MCF 10A (cell line): ENCODE data around the gene ADK. TPM values are rescaled to one million over a fixed set of nuclear protein-coding genes. Genes with fewer than 3 reads are reported as not detected.
"Not testable (repeated sequence)": the region's sequence is repeated elsewhere in the genome, so short reads cannot be mapped to it uniquely, and the experiment has no call there.

ENCODE experiments used
- BruUV-seq: library from RNA; stranded (reverse); fragments of 400-500 nt; replicated peaks from 2 replicates; lab custom pipeline; 2021; lab: Mats Ljungman, UMichigan
- CTCF ChIA-PET: fragments of 300-600 bp; sonication (Branson Sonifier 250); formaldehyde crosslinking; extraction: SDS; loops from one replicate; lab custom pipeline; 2021; ENCODE audit warnings: antibody characterized with exemption, inconsistent platforms; lab: Yijun Ruan, JAX
- POLR2A ChIA-PET: fragments of 300-600, 350-650 bp; sonication (Branson Sonifier 250); formaldehyde crosslinking; extraction: SDS; loops from one replicate; lab custom pipeline; 2020; ENCODE audit warnings: antibody characterized with exemption, inconsistent platforms; lab: Yijun Ruan, JAX
- DNase-seq: peaks from one replicate; pipeline ENCODE4 v3.0.0-alpha.2; 2018; ENCODE audit not compliant: unreplicated experiment
- H3K27ac Mint-ChIP-seq: one replicate; pipeline ENCODE4 v1.8.0; 2022; ENCODE audit warnings: mild to moderate bottlenecking, low read depth, mixed read lengths; ENCODE audit not compliant: unreplicated experiment
- H3K27me3 Mint-ChIP-seq: one replicate; pipeline ENCODE4 v1.8.0; 2022; ENCODE audit warnings: mixed read lengths; ENCODE audit not compliant: insufficient read depth, unreplicated experiment
- H3K36me3 Mint-ChIP-seq: one replicate; pipeline ENCODE4 v1.8.0; 2022; ENCODE audit warnings: mild to moderate bottlenecking, moderate library complexity, mixed read lengths; ENCODE audit not compliant: insufficient read depth, unreplicated experiment
- H3K4me1 Mint-ChIP-seq: one replicate; pipeline ENCODE4 v1.8.0; 2022; ENCODE audit warnings: mixed read lengths; ENCODE audit not compliant: insufficient read depth, unreplicated experiment
- H3K4me3 Mint-ChIP-seq: one replicate; pipeline ENCODE4 v1.8.0; 2022; ENCODE audit warnings: mild to moderate bottlenecking, moderate library complexity, mixed read lengths; ENCODE audit not compliant: unreplicated experiment
- H3K9me3 Mint-ChIP-seq: one replicate; pipeline ENCODE4 v1.8.0; 2022; ENCODE audit warnings: mixed read lengths; ENCODE audit not compliant: unreplicated experiment
- intact Hi-C: fragments of 100-400 bp; cut with micrococcal nuclease; formaldehyde crosslinking; loops from 2 replicates; pipeline ENCODE4 v1.14.1; 2022
- total RNA-seq: library from RNA; stranded (reverse); gene quantifications from 2 replicates; pipeline ENCODE4 v1.2.3, GENCODE V29; 2022
- TF ChIP-seq, protein P1 (sequence below): fragments of 200-600 bp; IDR thresholded peaks from one replicate; pipeline ENCODE4 v1.8.0; 2022; ENCODE audit warnings: antibody characterized with exemption, mild to moderate bottlenecking; ENCODE audit not compliant: unreplicated experiment

Gene ADK
- total RNA-seq, 1 experiment from 2014 or later = 98.6 TPM

DNA sequence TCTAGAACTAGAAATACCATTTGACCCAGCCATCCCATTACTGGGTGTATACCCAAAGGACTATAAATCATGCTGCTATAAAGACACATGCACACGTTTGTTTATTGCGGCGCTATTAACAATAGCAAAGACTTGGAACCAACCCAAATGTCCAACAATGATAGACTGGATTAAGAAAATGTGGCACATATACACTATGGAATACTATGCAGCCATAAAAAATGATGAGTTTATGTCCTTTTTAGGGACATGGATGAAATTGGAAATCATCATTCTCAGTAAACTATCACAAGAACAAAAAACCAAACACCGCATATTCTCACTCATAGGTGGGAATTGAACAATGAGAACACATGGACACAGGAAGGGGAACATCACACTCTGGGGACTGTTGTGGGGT, 71.4 kb downstream of the ADK start:
- POLR2A ChIA-PET = interaction anchor here (1.8 to 2.1 kb wide), 2 partner anchors 9 to 72 kb away, joined by 6 to 13 read pairs; partner anchors contain the start of genes ADK and AP3M1
- H3K4me3 Mint-ChIP-seq, DNase-seq, H3K27ac Mint-ChIP-seq, BruUV-seq, H3K9me3 Mint-ChIP-seq, H3K4me1 Mint-ChIP-seq, intact Hi-C loops, H3K27me3 Mint-ChIP-seq, H3K36me3 Mint-ChIP-seq: not testable (repeated sequence)
- CTCF ChIA-PET = interaction anchor here (0.6 kb wide), 1 partner anchor 336 kb away, joined by 3 read pairs; no protein-coding TSS in a partner anchor

DNA sequence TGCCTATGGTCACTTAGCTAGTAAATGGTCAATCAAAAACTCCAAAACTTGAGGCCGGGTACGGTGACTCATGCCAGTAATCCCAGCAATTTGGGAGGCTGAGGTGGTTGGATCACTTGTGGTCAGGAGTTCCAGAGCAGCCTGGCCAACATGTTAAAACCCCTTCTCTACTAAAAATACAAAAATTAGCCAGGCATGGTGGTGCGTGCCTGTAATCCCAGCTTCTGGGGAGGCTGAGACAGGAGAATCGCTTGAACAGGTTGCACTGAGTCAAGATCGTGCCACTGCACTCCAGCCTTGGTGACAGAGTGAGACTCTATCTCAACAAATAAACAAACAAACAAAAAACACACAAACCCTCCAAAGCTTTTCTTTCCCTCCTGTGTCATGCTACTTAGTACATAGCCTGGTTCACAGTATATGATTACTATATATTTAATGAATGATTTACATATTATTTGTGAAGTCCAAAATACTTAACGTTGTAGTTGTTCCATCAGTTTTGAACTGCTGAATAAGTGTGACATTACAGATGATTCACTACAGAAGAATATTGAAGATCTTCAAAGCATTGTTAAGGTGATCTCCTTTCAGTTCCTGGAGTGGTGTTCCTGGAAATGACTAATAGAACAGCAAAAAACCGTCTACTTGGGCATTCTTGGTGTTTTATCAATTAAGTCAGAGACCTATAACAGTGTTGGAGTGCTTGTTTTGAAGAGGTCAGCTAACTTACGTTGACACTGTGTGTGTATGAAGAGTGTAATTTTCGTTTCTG, 72.9 kb downstream of the ADK start:
- CTCF ChIA-PET = interaction anchor here (1.1 to 1.9 kb wide), 2 partner anchors 11 to 48 kb away, joined by 5 to 6 read pairs; no protein-coding TSS in a partner anchor
- peak; percentile 74 for DNase-seq
- TSS peak; percentile 58 for BruUV-seq
- Mint-ChIP-seq H3K4me3 (peak overlapping the region; percentile 67), H3K27me3 (no peaks in the 10 kb centered on the region), H3K27ac (peak overlapping the region; percentile 94), H3K9me3 (no peaks in the 10 kb centered on the region), H3K36me3 (peaks cover 9% of the 10 kb centered on the region), H3K4me1 (peaks cover 17% of the 10 kb centered on the region)
- POLR2A ChIA-PET = interaction anchor here (0.6 to 2.1 kb wide), 11 partner anchors 10 to 334 kb away, joined by 3 to 13 read pairs (median 4); partner anchors contain the start of genes ADK and AP3M1
- intact Hi-C loops = no loop called here
- TF ChIP-seq, protein P1, sequence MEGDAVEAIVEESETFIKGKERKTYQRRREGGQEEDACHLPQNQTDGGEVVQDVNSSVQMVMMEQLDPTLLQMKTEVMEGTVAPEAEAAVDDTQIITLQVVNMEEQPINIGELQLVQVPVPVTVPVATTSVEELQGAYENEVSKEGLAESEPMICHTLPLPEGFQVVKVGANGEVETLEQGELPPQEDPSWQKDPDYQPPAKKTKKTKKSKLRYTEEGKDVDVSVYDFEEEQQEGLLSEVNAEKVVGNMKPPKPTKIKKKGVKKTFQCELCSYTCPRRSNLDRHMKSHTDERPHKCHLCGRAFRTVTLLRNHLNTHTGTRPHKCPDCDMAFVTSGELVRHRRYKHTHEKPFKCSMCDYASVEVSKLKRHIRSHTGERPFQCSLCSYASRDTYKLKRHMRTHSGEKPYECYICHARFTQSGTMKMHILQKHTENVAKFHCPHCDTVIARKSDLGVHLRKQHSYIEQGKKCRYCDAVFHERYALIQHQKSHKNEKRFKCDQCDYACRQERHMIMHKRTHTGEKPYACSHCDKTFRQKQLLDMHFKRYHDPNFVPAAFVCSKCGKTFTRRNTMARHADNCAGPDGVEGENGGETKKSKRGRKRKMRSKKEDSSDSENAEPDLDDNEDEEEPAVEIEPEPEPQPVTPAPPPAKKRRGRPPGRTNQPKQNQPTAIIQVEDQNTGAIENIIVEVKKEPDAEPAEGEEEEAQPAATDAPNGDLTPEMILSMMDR = no peak

DNA sequence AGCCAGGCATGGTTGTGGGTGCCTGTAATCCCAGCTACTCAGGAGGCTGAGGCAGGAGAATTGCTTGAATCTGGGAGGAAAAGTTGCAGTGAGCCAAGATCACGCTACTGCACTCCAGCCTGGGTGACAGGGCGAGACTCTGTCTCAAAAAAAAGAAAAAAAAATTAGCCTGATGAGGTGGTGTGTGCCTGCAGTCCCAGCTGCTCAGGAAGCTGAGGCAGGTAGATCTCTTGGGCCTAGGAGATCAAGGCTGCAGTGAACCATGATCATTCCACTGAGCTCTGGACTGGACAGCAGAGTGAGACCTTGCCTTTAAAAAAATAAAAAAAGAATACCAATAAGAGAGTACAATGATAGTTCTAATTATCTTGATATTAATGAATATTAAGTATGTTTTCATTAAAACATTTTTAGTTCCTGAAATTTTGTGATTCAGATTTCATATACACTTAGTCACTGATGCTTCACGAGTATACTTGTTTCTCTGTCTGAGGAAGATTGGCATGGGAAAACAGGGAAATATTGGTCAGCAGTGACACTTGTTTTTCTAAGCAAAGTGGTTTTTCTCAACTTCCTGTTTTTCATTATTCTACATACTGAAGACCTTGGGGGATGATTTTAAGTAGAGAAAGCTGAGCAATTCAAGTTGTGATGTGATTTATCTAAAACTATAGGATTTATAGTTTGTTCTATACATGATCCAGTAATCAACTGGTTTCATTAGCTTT, 76.8 kb downstream of the ADK start:
- Mint-ChIP-seq H3K36me3 (peaks cover 15% of the 10 kb centered on the region), H3K4me1 (peaks cover 27% of the 10 kb centered on the region), H3K27me3 (no peaks in the 10 kb centered on the region), H3K27ac (peak overlapping the region; percentile 89), H3K4me3 (no peak overlapping the region), H3K9me3 (no peaks in the 10 kb centered on the region)
- intact Hi-C loops = loop anchor here (1.0 kb wide), 1 partner anchor 38 kb away; no protein-coding TSS in a partner anchor
- BruUV-seq = no TSS peak
- CTCF ChIA-PET = interaction anchor here (1.1 kb wide), 1 partner anchor 15 kb away, joined by 6 read pairs; no protein-coding TSS in a partner anchor
- DNase-seq = peak; percentile 65
- TF ChIP-seq, protein P1 = no peak
- POLR2A ChIA-PET = interaction anchor here (0.6 to 3.0 kb wide), 6 partner anchors 38 to 271 kb away, joined by 3 to 23 read pairs (median 6); partner anchors contain the start of genes ADK and AP3M1

DNA sequence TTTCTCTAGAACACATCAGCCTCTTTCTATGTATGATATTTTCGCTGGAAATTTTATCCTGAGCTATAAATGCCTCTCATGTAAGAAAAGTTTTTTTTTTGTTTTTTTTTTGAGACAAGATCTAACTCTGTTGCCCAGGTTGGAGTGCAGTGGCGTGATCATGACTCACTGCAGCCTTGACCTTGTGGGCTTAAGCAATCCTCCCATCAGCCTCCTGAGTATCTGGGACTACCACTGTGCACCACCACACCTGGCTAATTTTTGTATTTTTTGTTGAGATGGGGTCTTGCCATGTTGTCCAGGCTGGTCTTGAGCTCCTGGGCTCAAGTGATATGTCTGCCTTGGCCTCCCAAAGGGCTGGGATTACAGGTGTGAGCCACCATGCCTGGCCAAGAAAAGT, 80.4 kb downstream of the ADK start:
- ChIA-PET CTCF (interaction anchor here (0.6 to 1.9 kb wide), 8 partner anchors 18 to 1731 kb away, joined by 3 to 7 read pairs (median 4); partner anchors contain the start of genes ADK and AP3M1), POLR2A (interaction anchor here (0.6 to 2.2 kb wide), 5 partner anchors 42 to 342 kb away, joined by 3 to 17 read pairs (median 3); partner anchors contain the start of genes ADK and AP3M1)
- intact Hi-C loops = loop anchor here (5.0 kb wide), 1 partner anchor 114 kb away; no protein-coding TSS in a partner anchor
- peaks cover 11% of the 10 kb centered on the region for H3K36me3 Mint-ChIP-seq
- TF ChIP-seq, protein P1 = no peak
- H3K4me1 Mint-ChIP-seq = peaks cover 17% of the 10 kb centered on the region
- H3K9me3 Mint-ChIP-seq = no peaks in the 10 kb centered on the region
- no peak overlapping the region for H3K4me3 Mint-ChIP-seq
- peak overlapping the region; percentile 78 for H3K27ac Mint-ChIP-seq
- no TSS peak for BruUV-seq
- peak; percentile 82 for DNase-seq
- H3K27me3 Mint-ChIP-seq = no peaks in the 10 kb centered on the region
